GM13976 (cell line): ENCODE measurements around the gene MRPS12.

ENCODE experiments used
- DNase-seq: peaks from one replicate; pipeline ENCODE4 v3.0.0; 2012; ENCODE audit warnings: low spot score
- in situ Hi-C: fragments of 300-500 bp; cut with MboI; formaldehyde crosslinking; loops from one replicate; pipeline ENCODE4 v1.12.0; 2022; ENCODE audit warnings: low sequenced_read_pairs, mixed read lengths, inconsistent platforms; ENCODE audit not compliant: unreplicated experiment
- TF ChIP-seq, protein P1 (sequence below): IDR thresholded peaks from 2 replicates; pipeline ENCODE4 v1.5.1; 2012; ENCODE audit warnings: borderline replicate concordance, mild to moderate bottlenecking; ENCODE audit not compliant: insufficient read depth; ENCODE audit errors: extremely low read depth, missing control alignments, control extremely low read depth

Gene MRPS12

GRCh38 chr19:38908911-38909310 lies 21.8 kb upstream of the MRPS12 start:
- no peak for DNase-seq
- TF ChIP-seq, protein P1, sequence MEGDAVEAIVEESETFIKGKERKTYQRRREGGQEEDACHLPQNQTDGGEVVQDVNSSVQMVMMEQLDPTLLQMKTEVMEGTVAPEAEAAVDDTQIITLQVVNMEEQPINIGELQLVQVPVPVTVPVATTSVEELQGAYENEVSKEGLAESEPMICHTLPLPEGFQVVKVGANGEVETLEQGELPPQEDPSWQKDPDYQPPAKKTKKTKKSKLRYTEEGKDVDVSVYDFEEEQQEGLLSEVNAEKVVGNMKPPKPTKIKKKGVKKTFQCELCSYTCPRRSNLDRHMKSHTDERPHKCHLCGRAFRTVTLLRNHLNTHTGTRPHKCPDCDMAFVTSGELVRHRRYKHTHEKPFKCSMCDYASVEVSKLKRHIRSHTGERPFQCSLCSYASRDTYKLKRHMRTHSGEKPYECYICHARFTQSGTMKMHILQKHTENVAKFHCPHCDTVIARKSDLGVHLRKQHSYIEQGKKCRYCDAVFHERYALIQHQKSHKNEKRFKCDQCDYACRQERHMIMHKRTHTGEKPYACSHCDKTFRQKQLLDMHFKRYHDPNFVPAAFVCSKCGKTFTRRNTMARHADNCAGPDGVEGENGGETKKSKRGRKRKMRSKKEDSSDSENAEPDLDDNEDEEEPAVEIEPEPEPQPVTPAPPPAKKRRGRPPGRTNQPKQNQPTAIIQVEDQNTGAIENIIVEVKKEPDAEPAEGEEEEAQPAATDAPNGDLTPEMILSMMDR = no peak
- in situ Hi-C loops = no loop called here

DNA sequence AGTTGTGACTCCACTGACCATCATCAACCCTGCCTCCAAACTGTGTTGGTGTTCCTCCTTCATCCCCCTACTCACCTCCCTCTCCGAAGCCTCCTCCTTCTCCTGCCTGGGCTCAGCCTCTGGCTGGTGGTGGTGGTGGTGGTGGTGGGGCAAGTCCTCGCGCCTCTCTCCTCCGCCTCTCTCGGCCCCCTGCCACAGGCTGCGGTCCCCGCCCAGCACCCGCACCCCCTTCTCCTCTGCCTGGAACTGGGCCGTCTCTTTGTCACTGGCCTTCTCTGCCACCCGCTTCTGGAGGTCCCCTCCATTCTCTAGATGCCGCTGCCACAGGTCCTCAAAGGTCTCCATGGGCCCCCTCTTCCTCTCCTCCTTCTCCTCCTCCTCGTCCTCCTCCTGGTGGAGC lies 20.3 kb upstream of the MRPS12 start:
- TF ChIP-seq, protein P1 = no peak
- no peak for DNase-seq
- in situ Hi-C loops = no loop called here

GRCh38 chr19:38911388-38912001 lies 19.2 kb upstream of the MRPS12 start:
- in situ Hi-C loops = no loop called here
- DNase-seq = no peak
- TF ChIP-seq, protein P1 = no peak

DNA sequence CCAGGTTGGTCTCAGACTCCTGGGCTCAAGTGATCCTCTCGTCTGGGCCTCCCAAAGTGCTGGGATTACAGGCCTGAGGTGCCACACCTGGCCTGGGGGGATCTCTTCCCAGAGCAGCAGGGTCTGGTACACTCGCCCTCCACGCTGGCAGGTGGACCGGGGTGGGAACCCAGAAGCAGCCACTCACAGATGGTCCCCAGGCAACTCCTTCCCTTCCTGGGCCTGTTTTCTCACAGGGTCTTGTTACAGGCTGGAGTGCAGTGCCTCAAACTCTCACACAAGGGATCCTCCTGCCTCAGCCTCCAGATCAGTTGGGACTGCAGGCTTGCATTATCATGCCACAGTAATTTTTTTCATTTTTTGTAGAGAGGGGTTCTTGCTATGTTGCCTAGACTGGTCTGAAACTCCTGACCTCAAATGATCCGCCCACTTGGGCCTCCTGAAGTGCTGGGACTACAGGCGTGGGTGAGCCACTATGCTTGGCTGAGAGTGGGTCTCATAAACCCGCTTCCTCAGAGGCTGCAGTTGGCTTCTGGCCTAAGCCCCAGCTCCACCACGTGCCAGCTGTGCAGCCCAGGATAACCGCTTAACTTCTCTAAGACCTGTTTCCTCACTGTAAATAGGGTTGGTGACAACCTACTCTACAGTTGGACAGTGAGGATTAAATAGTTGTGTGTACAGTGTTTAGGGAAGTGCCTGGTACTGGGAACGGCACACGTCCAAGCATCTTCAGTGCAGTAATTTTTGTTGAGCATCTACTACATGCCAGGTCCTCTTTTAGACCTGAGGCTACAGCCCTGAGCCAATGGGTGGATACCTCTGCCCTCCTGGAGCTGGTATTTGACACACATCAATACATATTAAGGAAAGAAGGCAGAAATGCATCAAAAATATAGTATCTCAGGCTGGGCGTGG lies 17.9 kb upstream of the MRPS12 start:
- DNase-seq = no peak
- TF ChIP-seq, protein P1 = no peak
- in situ Hi-C loops = no loop called here

DNA sequence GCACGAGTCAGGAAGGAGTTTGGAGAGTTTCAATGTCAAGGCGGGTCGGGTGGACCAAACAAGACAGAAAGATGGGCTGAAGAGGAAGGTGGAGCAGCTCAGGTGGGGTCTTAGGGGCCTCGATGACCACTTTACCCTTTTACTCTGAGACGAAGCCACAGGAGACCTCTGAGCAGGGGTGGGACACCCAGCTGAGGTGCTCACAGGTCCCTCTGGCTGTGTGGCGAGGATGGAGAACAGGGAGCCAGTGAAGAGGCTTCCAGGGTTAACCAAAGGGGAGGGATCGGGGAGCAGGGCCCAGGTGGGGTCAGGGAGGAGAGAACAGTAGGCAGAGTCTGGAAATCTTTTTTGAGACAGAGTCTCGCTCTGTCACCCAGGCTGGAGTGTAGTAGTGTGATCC lies 16.8 kb upstream of the MRPS12 start:
- DNase-seq = no peak
- TF ChIP-seq, protein P1 = no peak
- in situ Hi-C loops = no loop called here

GRCh38 chr19:38915329-38916321 lies 15.1 kb upstream of the MRPS12 start:
- TF ChIP-seq, protein P1 = no peak
- in situ Hi-C loops = no loop called here
- no peak for DNase-seq
